GM06990 (cell line): ENCODE measurements around the gene MAP1LC3B2.
"Not testable (repeated sequence)": the region's sequence is repeated elsewhere in the genome, so short reads cannot be mapped to it uniquely, and the experiment has no call there.

Source experiments
- DNase-seq: peaks from one replicate; pipeline ENCODE4 v3.0.0-alpha.2; 2011; ENCODE audit not compliant: insufficient read length; ENCODE audit errors: extremely low read depth
- H3K27me3 ChIP-seq: replicated peaks from 2 replicates; pipeline ENCODE4 v1.6.0; 2011; ENCODE audit warnings: low read length; ENCODE audit not compliant: control insufficient read depth, insufficient read depth
- H3K36me3 ChIP-seq: 2 replicates; pipeline ENCODE4 v1.5.1; 2011; ENCODE audit warnings: low read length; ENCODE audit not compliant: control insufficient read depth, insufficient read depth
- H3K4me3 ChIP-seq: replicated peaks from 2 replicates; pipeline ENCODE4 v1.5.1; 2011; ENCODE audit warnings: low read depth, mild to moderate bottlenecking, control low read depth, low read length
- TF ChIP-seq, protein P1 (sequence below): IDR thresholded peaks from 2 replicates; pipeline ENCODE4 v1.5.1; 2011; ENCODE audit warnings: low read length, control low read depth, mild to moderate bottlenecking, inconsistent platforms; ENCODE audit not compliant: insufficient read depth, poor library complexity, severe bottlenecking

The MAP1LC3B2 gene

DNA sequence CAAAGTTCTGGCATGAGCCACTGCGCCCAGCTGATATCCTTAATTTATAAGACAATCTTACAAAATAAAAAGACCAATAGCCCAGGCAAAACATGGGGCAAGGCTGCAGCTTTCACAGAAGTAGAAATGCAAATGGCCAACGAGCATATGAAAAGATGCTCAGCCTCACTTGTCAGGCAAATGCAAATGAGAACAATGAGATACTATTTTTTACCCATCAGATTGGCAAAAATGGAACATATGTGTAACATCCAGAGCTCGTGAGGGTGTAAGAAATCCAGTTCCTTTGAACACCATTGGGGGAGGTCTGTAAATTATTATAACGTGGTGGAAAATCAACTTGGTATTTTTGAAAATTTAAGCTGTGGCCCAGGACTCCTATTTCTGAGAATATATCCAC is 14.6 kb downstream of the MAP1LC3B2 start:
- Histone ChIP-seq H3K4me3 (no peak overlapping the region), H3K27me3 (no peaks in the 10 kb centered on the region), H3K36me3 (no peaks in the 10 kb centered on the region)
- TF ChIP-seq, protein P1, sequence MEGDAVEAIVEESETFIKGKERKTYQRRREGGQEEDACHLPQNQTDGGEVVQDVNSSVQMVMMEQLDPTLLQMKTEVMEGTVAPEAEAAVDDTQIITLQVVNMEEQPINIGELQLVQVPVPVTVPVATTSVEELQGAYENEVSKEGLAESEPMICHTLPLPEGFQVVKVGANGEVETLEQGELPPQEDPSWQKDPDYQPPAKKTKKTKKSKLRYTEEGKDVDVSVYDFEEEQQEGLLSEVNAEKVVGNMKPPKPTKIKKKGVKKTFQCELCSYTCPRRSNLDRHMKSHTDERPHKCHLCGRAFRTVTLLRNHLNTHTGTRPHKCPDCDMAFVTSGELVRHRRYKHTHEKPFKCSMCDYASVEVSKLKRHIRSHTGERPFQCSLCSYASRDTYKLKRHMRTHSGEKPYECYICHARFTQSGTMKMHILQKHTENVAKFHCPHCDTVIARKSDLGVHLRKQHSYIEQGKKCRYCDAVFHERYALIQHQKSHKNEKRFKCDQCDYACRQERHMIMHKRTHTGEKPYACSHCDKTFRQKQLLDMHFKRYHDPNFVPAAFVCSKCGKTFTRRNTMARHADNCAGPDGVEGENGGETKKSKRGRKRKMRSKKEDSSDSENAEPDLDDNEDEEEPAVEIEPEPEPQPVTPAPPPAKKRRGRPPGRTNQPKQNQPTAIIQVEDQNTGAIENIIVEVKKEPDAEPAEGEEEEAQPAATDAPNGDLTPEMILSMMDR, result no peak
- DNase-seq, result no peak

DNA sequence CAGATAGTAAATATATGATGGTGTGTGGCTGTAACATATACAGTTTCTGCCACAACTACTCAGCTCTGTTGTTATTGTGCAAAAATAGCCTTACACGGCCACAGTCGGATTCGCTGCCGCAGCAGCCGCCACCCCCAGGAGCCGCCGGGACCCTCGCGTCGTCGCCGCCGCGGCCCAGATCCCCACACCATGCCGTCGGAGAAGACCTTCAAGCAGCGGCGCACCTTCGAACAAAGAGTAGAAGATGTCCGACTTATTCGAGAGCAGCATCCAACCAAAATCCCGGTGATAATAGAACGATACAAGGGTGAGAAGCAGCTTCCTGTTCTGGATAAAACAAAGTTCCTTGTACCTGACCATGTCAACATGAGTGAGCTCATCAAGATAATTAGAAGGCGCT is 16.6 kb downstream of the MAP1LC3B2 start:
- not testable (repeated sequence) for H3K36me3 ChIP-seq, H3K27me3 ChIP-seq, DNase-seq, H3K4me3 ChIP-seq

DNA sequence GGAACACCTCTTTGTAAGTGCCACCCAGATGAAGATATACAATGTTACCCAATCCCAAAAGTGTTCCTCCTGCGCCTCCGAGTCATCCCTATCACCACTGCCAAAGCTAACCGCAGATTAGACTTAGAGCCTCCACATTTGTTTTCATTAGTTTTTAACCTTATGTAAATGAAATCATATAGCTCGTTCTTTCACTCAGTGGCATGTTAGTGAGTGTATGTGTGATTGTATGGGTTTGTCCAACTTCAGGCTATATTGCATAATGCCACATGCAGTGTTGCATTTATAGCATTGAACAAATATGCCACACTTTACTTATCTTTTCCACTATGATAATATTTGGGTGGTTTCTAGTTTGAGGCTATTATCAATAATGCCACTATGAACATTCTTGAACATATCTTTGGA is 18.0 kb downstream of the MAP1LC3B2 start:
- DNase-seq, result no peak
- TF ChIP-seq, protein P1, result no peak
- Histone ChIP-seq H3K4me3 (no peak overlapping the region), H3K36me3 (no peaks in the 10 kb centered on the region), H3K27me3 (no peaks in the 10 kb centered on the region)

DNA sequence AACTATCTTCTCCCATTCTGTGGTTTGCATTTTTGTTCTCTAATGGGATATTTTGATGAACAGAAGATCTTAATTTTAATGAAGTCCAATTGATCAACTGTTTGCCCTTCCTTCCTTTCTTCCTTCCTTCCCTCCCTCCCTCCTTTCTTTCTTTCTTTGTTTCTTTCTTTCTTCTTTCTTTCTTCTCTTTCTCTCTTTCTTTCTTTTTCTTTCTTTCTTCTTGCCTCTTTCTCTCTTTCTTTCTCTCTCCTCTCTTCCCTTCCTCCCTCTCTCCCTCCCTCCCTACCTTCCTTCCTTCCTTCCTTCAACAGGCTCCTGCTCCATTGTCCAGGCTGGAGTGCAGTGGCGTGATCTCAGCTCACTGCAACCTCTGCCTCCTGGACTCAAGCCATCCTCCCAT is 18.9 kb downstream of the MAP1LC3B2 start:
- no peaks in the 10 kb centered on the region for H3K27me3 ChIP-seq
- no peak overlapping the region for H3K4me3 ChIP-seq
- TF ChIP-seq, protein P1, result no peak
- no peak for DNase-seq
- H3K36me3 ChIP-seq, result no peaks in the 10 kb centered on the region

DNA sequence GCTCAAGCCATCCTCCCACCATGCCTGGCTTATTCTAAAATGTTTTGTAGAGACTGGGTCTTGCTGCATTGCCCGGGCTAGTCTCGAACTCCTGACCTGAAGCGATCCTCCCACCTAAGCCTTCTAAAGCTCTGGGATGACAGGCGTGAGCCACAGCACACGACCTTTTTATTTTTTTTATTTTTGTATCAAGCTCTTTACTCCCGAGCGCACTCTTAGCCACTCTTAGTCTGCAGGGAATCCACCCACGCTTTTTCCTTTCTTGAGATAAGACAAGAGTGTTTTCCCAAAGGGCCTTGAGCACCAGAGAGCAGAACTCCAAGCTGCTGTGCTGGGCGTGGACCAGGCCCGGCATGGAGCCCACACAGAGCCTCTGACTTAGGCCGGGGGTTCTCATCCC is 23.4 kb downstream of the MAP1LC3B2 start:
- H3K4me3 ChIP-seq, result no peak overlapping the region
- H3K27me3 ChIP-seq, result no peaks in the 10 kb centered on the region
- H3K36me3 ChIP-seq, result no peaks in the 10 kb centered on the region
- TF ChIP-seq, protein P1, result no peak
- DNase-seq, result no peak

DNA sequence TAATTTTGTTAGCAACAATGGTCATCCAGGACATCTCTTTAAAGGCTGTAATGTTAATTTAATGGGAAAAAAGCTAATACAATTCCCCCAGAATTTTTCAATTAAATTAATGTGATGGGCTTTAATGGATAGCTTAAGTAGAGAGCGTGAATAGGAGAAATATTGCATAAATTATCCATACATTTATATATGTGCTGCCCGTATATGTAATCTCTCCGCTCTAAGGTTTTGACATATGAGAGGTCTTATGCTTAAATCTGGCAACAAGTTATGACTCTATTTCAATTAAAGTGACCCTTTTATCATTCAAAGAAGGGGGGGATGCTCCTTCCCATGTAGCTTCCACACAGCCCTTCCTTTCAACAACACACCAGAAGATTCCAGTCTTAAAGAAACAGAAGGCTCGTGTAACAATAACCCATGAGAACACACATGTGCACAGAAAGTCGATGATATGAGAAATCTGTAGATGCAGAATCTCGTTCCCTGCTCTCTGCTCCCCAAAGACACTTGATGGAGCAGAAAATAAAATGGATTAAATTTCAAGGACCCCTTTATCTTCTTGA is 24.0 kb downstream of the MAP1LC3B2 start:
- Histone ChIP-seq H3K4me3 (no peak overlapping the region), H3K27me3 (no peaks in the 10 kb centered on the region), H3K36me3 (no peaks in the 10 kb centered on the region)
- no peak for DNase-seq
- TF ChIP-seq, protein P1, result no peak
